KMS-11 (cell line): ENCODE measurements around the gene DAB1.

Experiments
- H2AFZ ChIP-seq: fragments of 200-600 bp; sonication (generic); 2 replicates; pipeline ENCODE4 v1.6.1; 2016; ENCODE audit warnings: antibody characterized with exemption, mixed run types, low read depth
- H3K27ac ChIP-seq: fragments of 200-600 bp; sonication (generic); 2 replicates; pipeline ENCODE4 v1.6.1; 2016; ENCODE audit warnings: mild to moderate bottlenecking, mixed run types
- H3K27me3 ChIP-seq: fragments of 200-600 bp; sonication (generic); 2 replicates; pipeline ENCODE4 v1.6.1; 2017; ENCODE audit warnings: mild to moderate bottlenecking, low read depth, mixed run types, moderate library complexity; ENCODE audit not compliant: insufficient read depth
- H3K36me3 ChIP-seq: fragments of 200-600 bp; sonication (generic); 2 replicates; pipeline ENCODE4 v1.6.1; 2017; ENCODE audit warnings: mild to moderate bottlenecking, mixed run types; ENCODE audit not compliant: insufficient read depth
- H3K4me1 ChIP-seq: fragments of 200-600 bp; sonication (generic); 2 replicates; pipeline ENCODE4 v1.6.1; 2016; ENCODE audit warnings: mild to moderate bottlenecking, low read depth, mixed run types; ENCODE audit not compliant: poor library complexity, severe bottlenecking
- H3K4me2 ChIP-seq: fragments of 200-600 bp; sonication (generic); 2 replicates; pipeline ENCODE4 v1.7.0; 2016; ENCODE audit warnings: mild to moderate bottlenecking, mixed run types
- H3K4me3 ChIP-seq: fragments of 200-600 bp; sonication (generic); IDR thresholded peaks from 2 replicates; pipeline ENCODE4 v1.6.1; 2017; ENCODE audit warnings: low read depth, low read length, mixed read lengths; ENCODE audit not compliant: insufficient read depth
- H3K79me2 ChIP-seq: fragments of 200-600 bp; sonication (generic); 2 replicates; pipeline ENCODE4 v1.6.1; 2016; ENCODE audit warnings: low read depth, mixed run types; ENCODE audit not compliant: insufficient read depth
- H3K9ac ChIP-seq: fragments of 200-600 bp; sonication (generic); 2 replicates; pipeline ENCODE4 v1.6.1; 2016; ENCODE audit warnings: mild to moderate bottlenecking, mixed run types
- H4K20me1 ChIP-seq: fragments of 200-600 bp; sonication (generic); 2 replicates; pipeline ENCODE4 v1.6.1; 2016; ENCODE audit warnings: mild to moderate bottlenecking, mixed run types; ENCODE audit not compliant: insufficient read depth
- TF ChIP-seq, protein P1 (sequence below): fragments of 200-600 bp; sonication (generic); conservative IDR thresholded peaks from 2 replicates; pipeline ENCODE4 v1.6.1; 2017; ENCODE audit warnings: low read depth, mild to moderate bottlenecking, antibody characterized with exemption, low read length, moderate library complexity, mixed read lengths

The DAB1 gene

DNA sequence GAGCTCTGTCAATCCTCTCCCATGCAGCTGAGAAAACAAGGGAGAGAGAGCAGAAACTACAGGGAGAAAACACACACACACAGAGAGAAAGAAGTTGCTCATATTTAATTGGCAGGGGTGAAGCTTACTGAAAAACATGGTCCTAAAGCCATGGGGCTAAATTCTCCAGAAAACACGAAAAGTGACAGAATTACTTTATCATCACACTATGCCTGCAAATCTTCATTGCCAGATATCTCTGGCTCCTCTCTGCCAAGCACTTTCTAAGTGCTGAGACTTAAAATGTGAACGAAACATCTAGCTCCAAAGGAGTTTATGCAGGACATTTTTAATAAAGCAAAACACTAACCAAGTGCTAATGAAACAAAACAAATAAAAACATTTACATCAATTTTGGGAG is 134.1 kb downstream of the DAB1 start:
- no peak overlapping the region for H2AFZ ChIP-seq
- H3K27ac ChIP-seq: no peak overlapping the region
- H3K9ac ChIP-seq: no peak overlapping the region
- H3K27me3 ChIP-seq: no peaks in the 10 kb centered on the region
- TF ChIP-seq, protein P1, sequence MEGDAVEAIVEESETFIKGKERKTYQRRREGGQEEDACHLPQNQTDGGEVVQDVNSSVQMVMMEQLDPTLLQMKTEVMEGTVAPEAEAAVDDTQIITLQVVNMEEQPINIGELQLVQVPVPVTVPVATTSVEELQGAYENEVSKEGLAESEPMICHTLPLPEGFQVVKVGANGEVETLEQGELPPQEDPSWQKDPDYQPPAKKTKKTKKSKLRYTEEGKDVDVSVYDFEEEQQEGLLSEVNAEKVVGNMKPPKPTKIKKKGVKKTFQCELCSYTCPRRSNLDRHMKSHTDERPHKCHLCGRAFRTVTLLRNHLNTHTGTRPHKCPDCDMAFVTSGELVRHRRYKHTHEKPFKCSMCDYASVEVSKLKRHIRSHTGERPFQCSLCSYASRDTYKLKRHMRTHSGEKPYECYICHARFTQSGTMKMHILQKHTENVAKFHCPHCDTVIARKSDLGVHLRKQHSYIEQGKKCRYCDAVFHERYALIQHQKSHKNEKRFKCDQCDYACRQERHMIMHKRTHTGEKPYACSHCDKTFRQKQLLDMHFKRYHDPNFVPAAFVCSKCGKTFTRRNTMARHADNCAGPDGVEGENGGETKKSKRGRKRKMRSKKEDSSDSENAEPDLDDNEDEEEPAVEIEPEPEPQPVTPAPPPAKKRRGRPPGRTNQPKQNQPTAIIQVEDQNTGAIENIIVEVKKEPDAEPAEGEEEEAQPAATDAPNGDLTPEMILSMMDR: no peak
- no peaks in the 10 kb centered on the region for H3K4me1 ChIP-seq
- no peaks in the 10 kb centered on the region for H3K36me3 ChIP-seq
- no peak overlapping the region for H3K4me3 ChIP-seq
- H3K4me2 ChIP-seq: no peak overlapping the region
- no peaks in the 10 kb centered on the region for H3K79me2 ChIP-seq
- H4K20me1 ChIP-seq: no peaks in the 10 kb centered on the region

GRCh38 chr1:57285992-57286391 is 137.9 kb downstream of the DAB1 start:
- no peak overlapping the region for H3K9ac ChIP-seq
- no peak overlapping the region for H3K4me2 ChIP-seq
- TF ChIP-seq, protein P1: no peak
- no peaks in the 10 kb centered on the region for H3K79me2 ChIP-seq
- no peaks in the 10 kb centered on the region for H3K4me1 ChIP-seq
- no peaks in the 10 kb centered on the region for H3K27me3 ChIP-seq
- no peaks in the 10 kb centered on the region for H3K36me3 ChIP-seq
- no peak overlapping the region for H3K27ac ChIP-seq
- H3K4me3 ChIP-seq: no peak overlapping the region
- no peak overlapping the region for H2AFZ ChIP-seq
- no peaks in the 10 kb centered on the region for H4K20me1 ChIP-seq

GRCh38 chr1:57282411-57282810 is 141.4 kb downstream of the DAB1 start:
- Histone ChIP-seq H2AFZ (no peak overlapping the region), H3K4me1 (no peaks in the 10 kb centered on the region), H3K9ac (no peak overlapping the region), H3K36me3 (no peaks in the 10 kb centered on the region), H3K79me2 (no peaks in the 10 kb centered on the region), H4K20me1 (no peaks in the 10 kb centered on the region), H3K4me2 (no peak overlapping the region), H3K27me3 (no peaks in the 10 kb centered on the region), H3K27ac (no peak overlapping the region), H3K4me3 (no peak overlapping the region)
- TF ChIP-seq, protein P1: no peak

GRCh38 chr1:57281324-57281723 is 142.5 kb downstream of the DAB1 start:
- Histone ChIP-seq H3K4me3 (no peak overlapping the region), H3K9ac (no peak overlapping the region), H3K36me3 (no peaks in the 10 kb centered on the region), H2AFZ (no peak overlapping the region), H4K20me1 (no peaks in the 10 kb centered on the region), H3K27me3 (no peaks in the 10 kb centered on the region), H3K4me2 (no peak overlapping the region), H3K79me2 (no peaks in the 10 kb centered on the region), H3K27ac (no peak overlapping the region), H3K4me1 (no peaks in the 10 kb centered on the region)
- TF ChIP-seq, protein P1: no peak
